Spleen (tissue), 11 donors: ENCODE results near the gene KLF7. TPM values are rescaled to one million over a fixed set of nuclear protein-coding genes. Genes with fewer than 3 reads are reported as not detected.

Experiments used
- DNase-seq: peaks from one replicate; pipeline ENCODE4 v3.0.0-alpha.2; 2020
- H3K27ac ChIP-seq, 8 donors: fragments of 200-600 bp; sonication (generic) in 7 of 8; 1 replicate in 4 of 8; 2 replicates in 4 of 8; pipeline versions ENCODE4 v1.5.0 to v1.8.0; 2016 to 2021; ENCODE audit warnings: inconsistent platforms in 4 of 8, mild to moderate bottlenecking in 4 of 8, moderate library complexity in 1 of 8
- H3K27me3 ChIP-seq, 7 donors: fragments of 200-600 bp; sonication (generic) in 6 of 7; replicated peaks in 1 of 7; 1 replicate in 4 of 7; 2 replicates in 3 of 7; pipeline versions ENCODE4 v1.5.0 to v1.8.0; 2016 to 2021; ENCODE audit warnings: inconsistent platforms in 3 of 7, mild to moderate bottlenecking in 1 of 7
- H3K36me3 ChIP-seq, 6 donors: fragments of 200-600 bp; sonication (generic) in 5 of 6; 1 replicate in 4 of 6; 2 replicates in 2 of 6; pipeline versions ENCODE4 v1.5.0 to v1.8.0; 2016 to 2021; ENCODE audit warnings: inconsistent platforms in 2 of 6
- H3K4me1 ChIP-seq, 6 donors: fragments of 200-600 bp; sonication (generic) in 5 of 6; 1 replicate in 3 of 6; 2 replicates in 3 of 6; pipeline versions ENCODE4 v1.5.0 to v1.8.0; 2016 to 2021; ENCODE audit warnings: inconsistent platforms in 3 of 6
- H3K4me3 ChIP-seq, 8 donors: fragments of 200-600 bp; sonication (generic) in 7 of 8; 1 replicate in 4 of 8; 2 replicates in 4 of 8; pipeline versions ENCODE4 v1.5.0 to v1.8.0; 2016 to 2021; ENCODE audit warnings: inconsistent platforms in 4 of 8, mild to moderate bottlenecking in 4 of 8, moderate library complexity in 2 of 8
- H3K9me3 ChIP-seq, 8 donors: fragments of 200-600 bp; sonication (generic) in 7 of 8; 1 replicate in 4 of 8; 2 replicates in 4 of 8; pipeline versions ENCODE4 v1.5.0 to v1.8.0; 2016 to 2021; ENCODE audit warnings: inconsistent platforms in 4 of 8
- CTCF ChIP-seq, 11 experiments: fragments of 200-600 bp in 7 of 11; fragments of 450-650 bp in 4 of 11; sonication (generic) in 4 of 11; IDR thresholded peaks in 8 of 11; conservative IDR thresholded peaks in 3 of 11; 1 replicate in 7 of 11; 2 replicates in 4 of 11; pipeline versions ENCODE4 v1.4.0 to v1.8.0; 2016 to 2021; ENCODE audit warnings: antibody characterized with exemption in 11 of 11, inconsistent platforms in 4 of 11, mild to moderate bottlenecking in 1 of 11
- POLR2A ChIP-seq, 3 donors: fragments of 450-650 bp; IDR thresholded peaks; one replicate each; pipeline ENCODE4 v1.5.1; 2017; ENCODE audit warnings: antibody characterized with exemption in 3 of 3, mild to moderate bottlenecking in 1 of 3
- POLR2AphosphoS5 ChIP-seq, 3 donors: sonication (generic); formaldehyde crosslinking; IDR thresholded peaks; one replicate each; pipeline ENCODE4 v1.5.1; 2017; ENCODE audit warnings: antibody characterized with exemption in 3 of 3
- WGBS, 5 donors: extraction: QIAGEN DNeasy Blood & Tissue Kit in 3 of 5; methylation state at CpG; one replicate each; pipeline versions ENCODE4 v1.1.5 to v1.1.7; 2013 to 2018; 5-methylcytosine and 5-hydroxymethylcytosine counted together
- intact Hi-C: fragments of 100-400 bp; cut with DNase I; formaldehyde crosslinking; loops from one replicate; pipeline ENCODE4 v1.15.0; 2023; ENCODE audit warnings: low total_unique reads
- polyA plus RNA-seq, 3 donors: library from polyadenylated mRNA; stranded (reverse); fragments of 200-250 nt; gene quantifications; one replicate each; pipeline ENCODE4 v1.2.1, GENCODE V29; 2013
- total RNA-seq, 7 donors: library from RNA; depleted of rRNA in 3 of 7; stranded (reverse); fragments of >200 nt in 3 of 7; fragmentation: NEBNext Ultra II Directional in 4 of 7; extraction: Animal tissue kit (Norgen Biotek cat#: 25700) in 4 of 7; gene quantifications; one replicate each; pipeline versions ENCODE4 v1.1.0 to v1.2.1, GENCODE V29; 2016 to 2021
- donor health status: healthy with polysubstance abuse.
- donor health status: DM: no; HTN: no; CAD: no; lungs with moderate emphysema.
- donor health status: DM: no; HTN: no; CAD: no.
- donor health status: Bipolar disorder and iron deficiency.
- donor health status: healthy.
- donor health status: DM: no; HTN: no; CAD: no.
- donor health status: DM: yes; HTN: yes; CAD: no.

The KLF7 gene
- total and polyA plus RNA-seq, 10 donors: 2.9 to 74.4 (median 27.8) TPM

GRCh38 chr2:207103132-207103531 is 62.6 kb downstream of the KLF7 start:
- H3K27ac ChIP-seq: no peak overlapping the region

GRCh38 chr2:207101984-207102383 is 63.8 kb downstream of the KLF7 start:
- WGBS, 5 donors: 74 to 92% (median 89%) methylated on average over 1 of the region's 1 CpG
- H3K4me1 ChIP-seq: peaks cover 0 to 7% (median 0%) of the 10 kb centered on the region in 6 donors
- H3K36me3 ChIP-seq: peaks cover 0 to 60% (median 7%) of the 10 kb centered on the region in 6 donors
- H3K27ac ChIP-seq: no peak overlapping the region
- DNase-seq: no peak
- H3K4me3 ChIP-seq: no peak overlapping the region
- intact Hi-C loops: no loop called here
- TF ChIP-seq CTCF (IDR thresholded peaks at IDR 0.05 in 8 of 11, conservative IDR thresholded peaks at IDR 0.05 in 3 of 11) (no peak), POLR2AphosphoS5 (IDR thresholded peaks at IDR 0.05) (no peak), POLR2A (IDR thresholded peaks at IDR 0.05) (no peak)
- H3K27me3 ChIP-seq: no peaks in the 10 kb centered on the region
- no peaks in the 10 kb centered on the region for H3K9me3 ChIP-seq

More at GRCh38 chr2:207103132-207103531, 62.6 kb downstream of the KLF7 start:
- intact Hi-C loops: no loop called here
- no peak overlapping the region for H3K4me3 ChIP-seq
- H3K27me3 ChIP-seq: no peaks in the 10 kb centered on the region
- no peaks in the 10 kb centered on the region for H3K9me3 ChIP-seq
- TF ChIP-seq CTCF (IDR thresholded peaks at IDR 0.05 in 8 of 11, conservative IDR thresholded peaks at IDR 0.05 in 3 of 11) (no peak), POLR2AphosphoS5 (IDR thresholded peaks at IDR 0.05) (no peak), POLR2A (IDR thresholded peaks at IDR 0.05) (no peak)
- DNase-seq: no peak
- peaks cover 0 to 18% (median 1%) of the 10 kb centered on the region in 6 donors for H3K4me1 ChIP-seq
- peaks cover 0 to 70% (median 7%) of the 10 kb centered on the region in 6 donors for H3K36me3 ChIP-seq
- 86 to 100% (median 95%) methylated on average over 2 of the region's 2 CpGs for WGBS, 5 donors

- intact Hi-C loops: no loop called here
- no peak for TF ChIP-seq POLR2AphosphoS5 (IDR thresholded peaks at IDR 0.05)
- TF ChIP-seq CTCF (IDR thresholded peaks at IDR 0.05 in 8 of 11, conservative IDR thresholded peaks at IDR 0.05 in 3 of 11): no peak
- no peak for TF ChIP-seq POLR2A (IDR thresholded peaks at IDR 0.05)
- Histone ChIP-seq H3K4me3 (no peak overlapping the region), H3K27me3 (no peaks in the 10 kb centered on the region), H3K27ac (no peak overlapping the region), H3K4me1 (peaks cover 0 to 2% (median 0%) of the 10 kb centered on the region in 6 donors), H3K36me3 (peaks cover 0 to 14% (median 0%) of the 10 kb centered on the region in 6 donors), H3K9me3 (peaks cover 0 to 1% (median 0%) of the 10 kb centered on the region in 8 donors)
- DNase-seq: no peak
- WGBS, 5 donors: 64 to 84% (median 77%) methylated on average over 4 of the region's 4 CpGs
Measured at GRCh38 chr2:207097278-207097677, 68.5 kb downstream of the KLF7 start.

- DNase-seq: no peak
- Histone ChIP-seq H3K27me3 (no peaks in the 10 kb centered on the region), H3K4me1 (peaks cover 0 to 15% (median 11%) of the 10 kb centered on the region in 6 donors), H3K27ac (no peak overlapping the region), H3K9me3 (peaks cover 0 to 5% (median 0%) of the 10 kb centered on the region in 8 donors), H3K4me3 (no peak overlapping the region), H3K36me3 (peaks cover 0 to 7% (median 0%) of the 10 kb centered on the region in 6 donors)
- intact Hi-C loops: no loop called here
- no peak for TF ChIP-seq POLR2AphosphoS5 (IDR thresholded peaks at IDR 0.05)
- no peak for TF ChIP-seq CTCF (IDR thresholded peaks at IDR 0.05 in 8 of 11, conservative IDR thresholded peaks at IDR 0.05 in 3 of 11)
- TF ChIP-seq POLR2A (IDR thresholded peaks at IDR 0.05): no peak
- WGBS, 5 donors: 74 to 91% (median 90%) methylated on average over 6 of the region's 6 CpGs
Measured at GRCh38 chr2:207095963-207096362, 69.8 kb downstream of the KLF7 start.
